IMR-90 (cell line): ENCODE results near the gene ZNF764. TPM values are rescaled to one million over a fixed set of nuclear protein-coding genes. Genes with fewer than 3 reads are reported as not detected.

ENCODE experiments used
- ATAC-seq: fragments of 200-7000 bp; cut with Tn5 transposase; 2 replicates; pipeline ENCODE4 v1.9.1; 2020; ENCODE audit warnings: low read depth, mild to moderate bottlenecking, moderate library complexity
- BruUV-seq: library from RNA; stranded (reverse); fragments of 400-500 nt; replicated peaks from 2 replicates; lab custom pipeline; 2021; lab: Mats Ljungman, UMichigan
- CTCF ChIA-PET: fragments of 300-600 bp; formaldehyde crosslinking; extraction: SDS; loops from one replicate; lab custom pipeline; 2021; ENCODE audit warnings: antibody characterized with exemption; lab: Yijun Ruan, JAX
- POLR2A ChIA-PET: fragments of 300-600 bp; sonication (Branson Sonifier 250); formaldehyde crosslinking; loops from one replicate; lab custom pipeline; 2022; ENCODE audit warnings: antibody characterized with exemption; ENCODE audit not compliant: unreplicated experiment; lab: Charles Lee
- DNase-seq: peaks from one replicate; pipeline ENCODE4 v3.0.0; 2013
- H2AFZ ChIP-seq: replicated peaks from 2 replicates; pipeline ENCODE3; 2013; ENCODE audit warnings: low read length, mild to moderate bottlenecking; ENCODE audit not compliant: poor library complexity
- H2AK5ac ChIP-seq: 2 replicates; pipeline ENCODE4 v1.6.1; 2013; ENCODE audit warnings: low read depth, low read length, inconsistent platforms
- H2AK9ac ChIP-seq: replicated peaks from 2 replicates; pipeline ENCODE3; 2013; ENCODE audit warnings: mild to moderate bottlenecking, low read depth, low read length, moderate library complexity; ENCODE audit not compliant: poor library complexity
- H2BK120ac ChIP-seq: 2 replicates; pipeline ENCODE4 v1.6.1; 2013; ENCODE audit warnings: low read depth, low read length, inconsistent platforms
- H2BK15ac ChIP-seq: 3 replicates; pipeline ENCODE4 v1.6.1; 2013; ENCODE audit warnings: low read depth, low read length, inconsistent platforms
- H2BK20ac ChIP-seq: 2 replicates; pipeline ENCODE4 v1.6.1; 2013; ENCODE audit warnings: low read depth, mild to moderate bottlenecking, inconsistent platforms, low read length, moderate library complexity
- H2BK5ac ChIP-seq: 2 replicates; pipeline ENCODE4 v1.6.1; 2013; ENCODE audit warnings: mild to moderate bottlenecking, low read depth, low read length, inconsistent platforms; ENCODE audit not compliant: poor library complexity, severe bottlenecking
- H3K14ac ChIP-seq: replicated peaks from 2 replicates; pipeline ENCODE4 v1.6.1; 2013; ENCODE audit warnings: low read depth, low read length, inconsistent platforms
- H3K18ac ChIP-seq: 2 replicates; pipeline ENCODE4 v1.6.1; 2013; ENCODE audit warnings: low read depth, low read length, control low read depth
- H3K23ac ChIP-seq: 2 replicates; pipeline ENCODE4 v1.6.1; 2013; ENCODE audit warnings: low read depth, low read length, inconsistent platforms
- H3K27ac ChIP-seq: 2 replicates; pipeline ENCODE4 v1.5.1; 2013; ENCODE audit warnings: mild to moderate bottlenecking, control low read depth, low read length; ENCODE audit not compliant: insufficient read depth
- H3K27me3 ChIP-seq: 2 replicates; pipeline ENCODE4 v1.6.1; 2013; ENCODE audit warnings: low read length; ENCODE audit not compliant: control insufficient read depth, insufficient read depth
- H3K36me3 ChIP-seq: 2 replicates; pipeline ENCODE4 v1.6.1; 2013; ENCODE audit warnings: low read length, mixed read lengths; ENCODE audit not compliant: control insufficient read depth, insufficient read depth
- H3K4ac ChIP-seq: 2 replicates; pipeline ENCODE4 v1.6.1; 2013; ENCODE audit warnings: low read depth, low read length, inconsistent platforms
- H3K4me1 ChIP-seq: 2 replicates; pipeline ENCODE4 v1.6.1; 2013; ENCODE audit warnings: low read length, mixed read lengths; ENCODE audit not compliant: control insufficient read depth, insufficient read depth
- H3K4me2 ChIP-seq: 2 replicates; pipeline ENCODE4 v1.6.1; 2013; ENCODE audit warnings: low read depth, mild to moderate bottlenecking, control low read depth, low read length, moderate library complexity
- H3K4me3 ChIP-seq: 2 replicates; pipeline ENCODE4 v1.5.1; 2013; ENCODE audit warnings: low read depth, mild to moderate bottlenecking, control low read depth, low read length, moderate library complexity; ENCODE audit not compliant: insufficient read depth
- H3K56ac ChIP-seq: 2 replicates; pipeline ENCODE4 v1.6.1; 2013; ENCODE audit warnings: low read length, inconsistent platforms; ENCODE audit not compliant: insufficient read depth; ENCODE audit errors: extremely low read depth
- H3K79me1 ChIP-seq, 2 experiments: 2 replicates each; pipeline ENCODE4 v1.6.1; 2013; ENCODE audit warnings: low read length in 2 of 2, inconsistent platforms in 1 of 2, low read depth in 1 of 2
- H3K9ac ChIP-seq: 2 replicates; pipeline ENCODE4 v1.6.1; 2013; ENCODE audit warnings: low read depth, low read length, control low read depth
- H3K9me1 ChIP-seq: 2 replicates; pipeline ENCODE4 v1.6.1; 2013; ENCODE audit warnings: low read length, inconsistent platforms; ENCODE audit not compliant: insufficient read depth
- H3K9me3 ChIP-seq: 2 replicates; pipeline ENCODE4 v1.6.1; 2013; ENCODE audit warnings: low read length; ENCODE audit not compliant: control insufficient read depth, insufficient read depth
- H4K20me1 ChIP-seq: 2 replicates; pipeline ENCODE4 v1.6.1; 2013; ENCODE audit warnings: low read length, inconsistent platforms; ENCODE audit not compliant: insufficient read depth
- H4K5ac ChIP-seq: 2 replicates; pipeline ENCODE4 v1.6.1; 2013; ENCODE audit warnings: mild to moderate bottlenecking, low read depth, low read length, control low read depth
- H4K8ac ChIP-seq, 2 experiments: 2 replicates each; pipeline ENCODE4 v1.6.1; 2013; ENCODE audit warnings: low read depth in 2 of 2, low read length in 2 of 2, control low read depth in 1 of 2, inconsistent platforms in 1 of 2
- H4K91ac ChIP-seq: 2 replicates; pipeline ENCODE4 v1.6.1; 2013; ENCODE audit warnings: low read depth, low read length, inconsistent platforms; ENCODE audit not compliant: insufficient read depth
- BHLHE40 ChIP-seq: fragments of 150-350 bp; IDR thresholded peaks from 2 replicates; pipeline ENCODE4 v1.6.1; 2016; ENCODE audit warnings: mild to moderate bottlenecking, low read depth, low read length
- CEBPB ChIP-seq: IDR thresholded peaks from 2 replicates; pipeline ENCODE4 v1.6.1; 2012; ENCODE audit warnings: low read depth, low read length, improper control_type of control experiment
- CHD1 ChIP-seq: IDR thresholded peaks from 2 replicates; pipeline ENCODE4 v1.6.1; 2012; ENCODE audit warnings: low read depth, low read length, improper control_type of control experiment
- CTCF ChIP-seq: conservative IDR thresholded peaks from 2 replicates; pipeline ENCODE4 v1.5.1; 2012; ENCODE audit warnings: mild to moderate bottlenecking, low read depth, low read length, improper control_type of control experiment
- ELK1 ChIP-seq: fragments of 150-350 bp; IDR thresholded peaks from 2 replicates; pipeline ENCODE4 v1.6.1; 2016; ENCODE audit warnings: low read depth, mild to moderate bottlenecking, low read length, moderate library complexity, borderline replicate concordance
- FOS ChIP-seq: fragments of 150-350 bp; IDR thresholded peaks from 2 replicates; pipeline ENCODE4 v1.6.1; 2016; ENCODE audit warnings: low read depth, low read length
- MAFK ChIP-seq: IDR thresholded peaks from 2 replicates; pipeline ENCODE4 v1.6.1; 2012; ENCODE audit warnings: low read depth, low read length, improper control_type of control experiment
- MAZ ChIP-seq: IDR thresholded peaks from 2 replicates; pipeline ENCODE4 v1.6.1; 2012; ENCODE audit warnings: low read depth, mild to moderate bottlenecking, low read length, improper control_type of control experiment, moderate library complexity, borderline replicate concordance
- MXI1 ChIP-seq: IDR thresholded peaks from 2 replicates; pipeline ENCODE4 v1.6.1; 2012; ENCODE audit warnings: low read depth, mild to moderate bottlenecking, low read length, moderate library complexity, borderline replicate concordance
- NFE2L2 ChIP-seq: fragments of 150-350 bp; IDR thresholded peaks from 2 replicates; pipeline ENCODE4 v1.6.1; 2016; ENCODE audit warnings: low read depth, mild to moderate bottlenecking, low read length
- POLR2A ChIP-seq: IDR thresholded peaks from 2 replicates; pipeline ENCODE4 v1.6.1; 2012; ENCODE audit warnings: mild to moderate bottlenecking, low read depth, low read length
- RAD21 ChIP-seq: IDR thresholded peaks from 2 replicates; pipeline ENCODE4 v1.6.1; 2012; ENCODE audit warnings: low read length, improper control_type of control experiment
- RFX5 ChIP-seq: IDR thresholded peaks from 2 replicates; pipeline ENCODE4 v1.8.0; 2012; ENCODE audit warnings: low read depth, mild to moderate bottlenecking, low read length, moderate library complexity
- SMC3 ChIP-seq: fragments of 150-350 bp; IDR thresholded peaks from 2 replicates; pipeline ENCODE4 v1.6.1; 2016; ENCODE audit warnings: low read depth, mild to moderate bottlenecking, antibody characterized with exemption, low read length, moderate library complexity
- WGBS, 2 experiments: methylation state at CpG; one replicate each; pipeline versions ENCODE4 v1.1.5 to v1.1.7; 2013; ENCODE audit warnings: missing lambda C conversion rate in 2 of 2; ENCODE audit not compliant: insufficient read length in 1 of 2; ENCODE audit errors: extremely low coverage in 2 of 2; 5-methylcytosine and 5-hydroxymethylcytosine counted together
- dilution Hi-C: fragments of 300-500 bp; cut with HindIII; formaldehyde crosslinking; loops from one replicate; pipeline ENCODE4 v1.14.3; 2018; ENCODE audit warnings: low sequenced_read_pairs; ENCODE audit not compliant: unreplicated experiment
- in situ Hi-C: fragments of 300-500 bp; cut with MboI; formaldehyde crosslinking; loops from 3 replicates; pipeline ENCODE4 v1.14.3; 2019; ENCODE audit warnings: low sequenced_read_pairs, inconsistent platforms, mixed read lengths
- intact Hi-C: fragments of 100-400 bp; cut with micrococcal nuclease; formaldehyde crosslinking; loops from 2 replicates; pipeline ENCODE4 v1.10.0; 2022
- polyA plus RNA-seq, 3 experiments: library from polyadenylated mRNA; depleted of rRNA; stranded (reverse); fragments of >200 nt; gene quantifications; 2 replicates each; pipeline ENCODE4 v1.2.3, GENCODE V29; 2012; ENCODE audit warnings: low replicate concordance in 1 of 3
- total RNA-seq: library from RNA; depleted of rRNA; stranded (reverse); fragments of >200 nt; gene quantifications from 2 replicates; pipeline ENCODE4 v1.2.3, GENCODE V29; 2012

ZNF764 gene
- total and polyA plus RNA-seq, 2 of the 4 experiments (the other 2 are of a cell fraction) = 2.2 to 4.6 TPM

GRCh38 chr16:30533748-30534367, 24.3 kb downstream of the ZNF764 start:
- WGBS, 2 experiments = 82% methylated on average over 5 of the region's 29 CpGs; no CpG with 5 or more reads in 1 of the 2 experiments
- H3K23ac ChIP-seq = no peak overlapping the region
- peak overlapping the region; percentile 74 for H2BK5ac ChIP-seq
- POLR2A ChIA-PET = no interaction called here
- peaks cover 6 to 31% of the 10 kb centered on the region in 2 experiments for H3K79me1 ChIP-seq
- H3K4me3 ChIP-seq = peak overlapping the region; percentile 68
- peak overlapping the region; percentile 59 for H3K4me2 ChIP-seq
- no peak overlapping the region for H2BK20ac ChIP-seq
- H3K56ac ChIP-seq = no peak overlapping the region
- H2AK5ac ChIP-seq = peak overlapping the region; percentile 3; the same call in 1 of the 2 replicates
- CTCF ChIA-PET = interaction anchor here (0.6 kb wide), 1 partner anchor 566 kb away, joined by 3 read pairs; no protein-coding TSS in a partner anchor
- no peak overlapping the region for H2BK15ac ChIP-seq
- peak overlapping the region; percentile 7; the same call in 1 of the 2 replicates for H3K18ac ChIP-seq
- peak overlapping the region; percentile 96 for H2AK9ac ChIP-seq
- peak; percentile 10 for ATAC-seq
- H3K27me3 ChIP-seq = no peaks in the 10 kb centered on the region
- H4K91ac ChIP-seq = peak overlapping the region; percentile 89
- no TSS peak for BruUV-seq
- peak overlapping the region; percentile 47 for H3K27ac ChIP-seq
- H4K5ac ChIP-seq = peak overlapping the region; percentile 88
- peak overlapping the region; percentile 95 for H3K4ac ChIP-seq
- peaks cover 10% of the 10 kb centered on the region; the same call in 1 of the 2 replicates for H3K9me1 ChIP-seq
- peaks cover 5% of the 10 kb centered on the region; the same call in 1 of the 2 replicates for H3K36me3 ChIP-seq
- H4K20me1 ChIP-seq = no peaks in the 10 kb centered on the region
- TF ChIP-seq MAZ (no peak), MXI1 (no peak), CEBPB (no peak), FOS (no peak), SMC3 (no peak), ELK1 (no peak), CTCF (no peak), MAFK (no peak), NFE2L2 (no peak), BHLHE40 (no peak), CHD1 (no peak), POLR2A (no peak), RFX5 (no peak), RAD21 (no peak)
- peak overlapping the region; percentile 99 to 100 for H4K8ac ChIP-seq
- in situ Hi-C loops = no loop called here
- H3K9ac ChIP-seq = peak overlapping the region; percentile 60
- peaks cover 8% of the 10 kb centered on the region for H3K4me1 ChIP-seq
- no peaks in the 10 kb centered on the region for H3K9me3 ChIP-seq
- dilution Hi-C loops = no loop called here
- no peak overlapping the region for H2BK120ac ChIP-seq
- H2AFZ ChIP-seq = peak overlapping the region; percentile 99
- intact Hi-C loops = loop anchor here (2.0 kb wide), 1 partner anchor 51 kb away; the partner anchor contains the start of gene ZNF785
- DNase-seq = no peak
- H3K14ac ChIP-seq = peak overlapping the region; percentile 90; the same call in 1 of the 2 replicates
